ENCODE measurements around the gene MAP3K12.
A peak's percentile ranks its signal among the peaks of the same experiment; 100 is the strongest.

The MAP3K12 gene

DNA sequence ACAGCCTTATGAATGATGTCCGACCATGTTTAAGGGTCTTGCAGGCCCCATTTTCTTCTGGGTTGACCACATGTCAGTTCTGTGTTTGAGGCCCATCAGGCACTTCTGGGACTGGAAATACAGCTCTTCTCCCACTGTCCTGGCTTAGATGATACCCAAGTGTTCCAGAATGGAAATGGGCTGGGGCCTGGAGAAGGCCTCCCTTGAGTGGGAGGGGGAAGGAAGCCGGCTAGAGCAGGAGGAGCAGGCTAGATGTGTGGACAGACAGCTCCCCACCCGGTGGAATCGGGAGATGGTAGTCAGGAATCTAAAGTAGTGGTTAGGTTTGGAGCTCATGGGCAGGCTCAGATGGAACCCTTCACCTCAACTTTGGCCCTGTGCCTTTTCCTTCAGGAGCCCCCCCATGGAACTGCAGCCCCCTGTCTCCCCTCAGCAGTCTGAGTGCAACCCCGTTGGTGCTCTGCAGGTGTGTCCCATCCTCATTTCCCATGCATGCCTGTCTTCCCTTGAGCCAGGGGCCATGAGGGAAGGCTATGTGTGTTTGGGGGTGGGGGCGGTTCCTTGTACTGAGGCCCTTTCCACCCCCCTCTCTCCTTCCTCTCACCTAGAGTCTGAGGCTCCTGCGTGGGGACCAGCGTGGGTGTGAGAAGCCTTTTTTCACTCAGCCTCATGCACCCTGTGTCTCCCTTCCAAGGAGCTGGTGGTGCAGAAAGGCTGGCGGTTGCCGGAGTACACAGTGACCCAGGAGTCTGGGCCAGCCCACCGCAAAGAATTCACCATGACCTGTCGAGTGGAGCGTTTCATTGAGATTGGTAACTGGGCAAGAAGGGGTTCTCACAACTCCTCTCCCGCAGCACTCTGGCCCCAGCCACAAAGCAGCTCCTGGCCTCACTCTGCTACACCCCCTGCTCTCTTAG lies 5.0 kb upstream of the MAP3K12 start:
- Histone ChIP-seq H3K4me3 (ENCODE audit: insufficient read length, low read depth) (no peak overlapping the region), H3K4me1 (ENCODE audit: insufficient read depth, insufficient read length) (peaks cover 10% of the 10 kb centered on the region), H3K27me3 (ENCODE audit: insufficient read depth, insufficient read length) (no peaks in the 10 kb centered on the region), H3K9ac (ENCODE audit: insufficient read length, low read depth) (no peak overlapping the region), H3K36me3 (ENCODE audit: insufficient read depth, insufficient read length, low read length) (peaks cover 59% of the 10 kb centered on the region), H3K9me3 (ENCODE audit: insufficient read depth, low read length) (peaks cover 4% of the 10 kb centered on the region; the same call in 1 of the 2 replicates)
- DNase-seq (ENCODE audit: low read depth, low spot score), result no peak
- TF ChIP-seq YY1 (IDR thresholded peaks at IDR 0.05; ENCODE audit: insufficient read depth, insufficient read length) (no peak), SUZ12 (IDR thresholded peaks at IDR 0.05; ENCODE audit: extremely low read depth, insufficient read depth, insufficient read length) (no peak), ZNF274 (IDR thresholded peaks at IDR 0.05; ENCODE audit: low read depth, low read length) (no peak)

- H3K4me3 ChIP-seq (ENCODE audit: insufficient read length, low read depth), result no peak overlapping the region
- H3K27me3 ChIP-seq (ENCODE audit: insufficient read depth, insufficient read length), result no peaks in the 10 kb centered on the region
- peaks cover 13% of the 10 kb centered on the region for H3K4me1 ChIP-seq (ENCODE audit: insufficient read depth, insufficient read length)
- peaks cover 59% of the 10 kb centered on the region for H3K36me3 ChIP-seq (ENCODE audit: insufficient read depth, insufficient read length, low read length)
- no peak overlapping the region for H3K9ac ChIP-seq (ENCODE audit: insufficient read length, low read depth)
- peaks cover 4% of the 10 kb centered on the region; the same call in 1 of the 2 replicates for H3K9me3 ChIP-seq (ENCODE audit: insufficient read depth, low read length)
- DNase-seq (ENCODE audit: low read depth, low spot score), result no peak
- TF ChIP-seq YY1 (IDR thresholded peaks at IDR 0.05; ENCODE audit: insufficient read depth, insufficient read length) (no peak), SUZ12 (IDR thresholded peaks at IDR 0.05; ENCODE audit: extremely low read depth, insufficient read depth, insufficient read length) (no peak), ZNF274 (IDR thresholded peaks at IDR 0.05; ENCODE audit: low read depth, low read length) (no peak)
Measured at GRCh38 chr12:53502983-53503728, 3.9 kb upstream of the MAP3K12 start.

DNA sequence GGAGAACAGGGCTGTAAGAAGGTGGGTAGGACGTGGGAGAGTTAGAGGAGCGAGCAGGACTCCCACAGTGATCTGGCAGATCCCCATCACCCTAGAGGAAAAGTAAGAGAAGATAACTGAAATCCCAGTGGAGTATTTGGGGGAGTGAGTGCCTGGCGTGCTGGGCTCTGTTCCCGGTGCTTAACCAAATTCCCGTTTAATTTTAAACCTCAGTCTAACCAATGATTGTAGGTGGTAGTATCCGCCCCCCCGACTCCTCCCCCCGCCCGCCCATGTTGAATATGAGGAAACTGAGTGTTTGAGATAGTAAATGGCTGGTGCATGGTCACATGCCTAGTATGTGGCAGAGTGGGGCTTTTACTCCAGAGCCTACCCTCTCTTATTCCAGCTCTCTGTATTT lies 3.1 kb upstream of the MAP3K12 start:
- H3K36me3 ChIP-seq (ENCODE audit: insufficient read depth, insufficient read length, low read length), result peaks cover 54% of the 10 kb centered on the region
- no peaks in the 10 kb centered on the region for H3K27me3 ChIP-seq (ENCODE audit: insufficient read depth, insufficient read length)
- peaks cover 4% of the 10 kb centered on the region; the same call in 1 of the 2 replicates for H3K9me3 ChIP-seq (ENCODE audit: insufficient read depth, low read length)
- no peak for TF ChIP-seq SUZ12 (IDR thresholded peaks at IDR 0.05; ENCODE audit: extremely low read depth, insufficient read depth, insufficient read length)
- no peak for TF ChIP-seq ZNF274 (IDR thresholded peaks at IDR 0.05; ENCODE audit: low read depth, low read length)
- TF ChIP-seq YY1 (IDR thresholded peaks at IDR 0.05; ENCODE audit: insufficient read depth, insufficient read length), result no peak
- H3K4me3 ChIP-seq (ENCODE audit: insufficient read length, low read depth), result peak overlapping the region; percentile 88
- H3K4me1 ChIP-seq (ENCODE audit: insufficient read depth, insufficient read length), result peaks cover 13% of the 10 kb centered on the region
- H3K9ac ChIP-seq (ENCODE audit: insufficient read length, low read depth), result no peak overlapping the region
- no peak for DNase-seq (ENCODE audit: low read depth, low spot score)

GRCh38 chr12:53501615-53502181 lies 2.4 kb upstream of the MAP3K12 start:
- Histone ChIP-seq H3K27me3 (ENCODE audit: insufficient read depth, insufficient read length) (no peaks in the 10 kb centered on the region), H3K4me3 (ENCODE audit: insufficient read length, low read depth) (peak overlapping the region; percentile 88)
- DNase-seq (ENCODE audit: low read depth, low spot score), result no peak

GRCh38 chr12:53500776-53501614 lies 1.7 kb upstream of the MAP3K12 start, which contains the start of gene TARBP2:
Gene TARBP2, plus strand, starts transcription at chr12:53501283. Its CDS starts 126 bp downstream, at chr12:53501409.
- H3K9ac ChIP-seq (ENCODE audit: insufficient read length, low read depth), result peak within 1 kb of the TSS; percentile 98

More at GRCh38 chr12:53501615-53502181, 2.4 kb upstream of the MAP3K12 start:
- H3K9ac ChIP-seq (ENCODE audit: insufficient read length, low read depth), result peak overlapping the region; percentile 98
- H3K36me3 ChIP-seq (ENCODE audit: insufficient read depth, insufficient read length, low read length), result peaks cover 48% of the 10 kb centered on the region
- peaks cover 10% of the 10 kb centered on the region for H3K4me1 ChIP-seq (ENCODE audit: insufficient read depth, insufficient read length)
- H3K9me3 ChIP-seq (ENCODE audit: insufficient read depth, low read length), result peaks cover 4% of the 10 kb centered on the region; the same call in 1 of the 2 replicates
- TF ChIP-seq YY1 (IDR thresholded peaks at IDR 0.05; ENCODE audit: insufficient read depth, insufficient read length) (no peak), SUZ12 (IDR thresholded peaks at IDR 0.05; ENCODE audit: extremely low read depth, insufficient read depth, insufficient read length) (no peak), ZNF274 (IDR thresholded peaks at IDR 0.05; ENCODE audit: low read depth, low read length) (no peak)

GRCh38 chr12:53500142-53500775 lies 1.0 kb upstream of the MAP3K12 start:
- TF ChIP-seq ZNF274 (IDR thresholded peaks at IDR 0.05; ENCODE audit: low read depth, low read length), result no peak
- no peak for TF ChIP-seq YY1 (IDR thresholded peaks at IDR 0.05; ENCODE audit: insufficient read depth, insufficient read length)
- no peak for TF ChIP-seq SUZ12 (IDR thresholded peaks at IDR 0.05; ENCODE audit: extremely low read depth, insufficient read depth, insufficient read length)
- H3K27me3 ChIP-seq (ENCODE audit: insufficient read depth, insufficient read length), result no peaks in the 10 kb centered on the region
- H3K4me1 ChIP-seq (ENCODE audit: insufficient read depth, insufficient read length), result peaks cover 14% of the 10 kb centered on the region
- DNase-seq (ENCODE audit: low read depth, low spot score), result no peak
- H3K9me3 ChIP-seq (ENCODE audit: insufficient read depth, low read length), result peaks cover 4% of the 10 kb centered on the region; the same call in 1 of the 2 replicates
- H3K9ac ChIP-seq (ENCODE audit: insufficient read length, low read depth), result peak overlapping the region; percentile 83
- H3K4me3 ChIP-seq (ENCODE audit: insufficient read length, low read depth), result peak overlapping the region; percentile 35
- peaks cover 34% of the 10 kb centered on the region for H3K36me3 ChIP-seq (ENCODE audit: insufficient read depth, insufficient read length, low read length)

More at GRCh38 chr12:53500776-53501614, 1.7 kb upstream of the MAP3K12 start, which contains the start of gene TARBP2:
- H3K4me3 ChIP-seq (ENCODE audit: insufficient read length, low read depth), result peak within 1 kb of the TSS; percentile 88
- peaks cover 41% of the 10 kb centered on the region for H3K36me3 ChIP-seq (ENCODE audit: insufficient read depth, insufficient read length, low read length)
- no peaks in the 10 kb centered on the region for H3K27me3 ChIP-seq (ENCODE audit: insufficient read depth, insufficient read length)
- peaks cover 4% of the 10 kb centered on the region; the same call in 1 of the 2 replicates for H3K9me3 ChIP-seq (ENCODE audit: insufficient read depth, low read length)
- peak; percentile 98 for DNase-seq (ENCODE audit: low read depth, low spot score)
- H3K4me1 ChIP-seq (ENCODE audit: insufficient read depth, insufficient read length), result peaks cover 12% of the 10 kb centered on the region
- TF ChIP-seq ZNF274 (IDR thresholded peaks at IDR 0.05; ENCODE audit: low read depth, low read length) (no peak), SUZ12 (IDR thresholded peaks at IDR 0.05; ENCODE audit: extremely low read depth, insufficient read depth, insufficient read length) (no peak), YY1 (IDR thresholded peaks at IDR 0.05; ENCODE audit: insufficient read depth, insufficient read length) (no peak)
